ENCODE measurements around the gene MYL11. TPM values are rescaled to one million over a fixed set of nuclear protein-coding genes. Genes with fewer than 3 reads are reported as not detected.

Gene MYL11
- total and polyA plus RNA-seq, 2 experiments from 2014 or later, result 2.1 TPM; not detected in 1

- Histone ChIP-seq H3K9me3 (ENCODE audit: low read depth) (no peaks in the 10 kb centered on the region), H3K9ac (no peak overlapping the region), H3K27me3 (replicated peaks; ENCODE audit: insufficient read depth) (no peaks in the 10 kb centered on the region), H3K4me3 (no peak overlapping the region), H3K9me2 (ENCODE audit: insufficient read depth) (no peaks in the 10 kb centered on the region), H4K20me1 (ENCODE audit: insufficient read depth) (no peaks in the 10 kb centered on the region), H3K36me3 (ENCODE audit: low read depth) (no peaks in the 10 kb centered on the region), H3K79me2 (ENCODE audit: insufficient read depth) (no peaks in the 10 kb centered on the region), H3K4me2 (ENCODE audit: unreplicated experiment) (no peak overlapping the region), H3K27ac (no peak overlapping the region), H2AFZ (no peak overlapping the region), H3K4me1 (ENCODE audit: insufficient read depth) (peaks cover 5% of the 10 kb centered on the region), H3F3A (ENCODE audit: insufficient read depth) (0 out of 2 replicates have a peak, but pooled peaks cover 3% of the 10 kb centered on the region)
- no peak for TF ChIP-seq EZH2phosphoT487 (IDR thresholded peaks at IDR 0.05; ENCODE audit: insufficient read depth, low read depth)
- TF ChIP-seq EZH2 (IDR thresholded peaks at IDR 0.05; ENCODE audit: insufficient read depth, poor library complexity, severe bottlenecking), result no peak
- in situ Hi-C loops (cut with MboI), result no loop called here
- no peak for DNase-seq
- 97 to 98% methylated on average over 8 of the region's 8 CpGs for WGBS, 2 experiments (ENCODE audit: low coverage in 1 of 2, low lambda C conversion rate in 2 of 2, missing lambda C conversion rate in 2 of 2)
These were observed 1.9 kb downstream of the MYL11 start for GRCh38 chr16:30376461-30376902.

- Histone ChIP-seq H3K36me3 (ENCODE audit: low read depth) (no peaks in the 10 kb centered on the region), H4K20me1 (ENCODE audit: insufficient read depth) (no peaks in the 10 kb centered on the region), H3K4me1 (ENCODE audit: insufficient read depth) (peaks cover 4% of the 10 kb centered on the region), H3F3A (ENCODE audit: insufficient read depth) (0 out of 2 replicates have a peak, but pooled peaks cover 3% of the 10 kb centered on the region), H3K9me3 (ENCODE audit: low read depth) (no peaks in the 10 kb centered on the region), H3K4me2 (ENCODE audit: unreplicated experiment) (peak overlapping the region; percentile 95), H3K27me3 (replicated peaks; ENCODE audit: insufficient read depth) (no peaks in the 10 kb centered on the region), H3K27ac (peak overlapping the region; percentile 100), H3K9ac (peak overlapping the region; percentile 97), H3K79me2 (ENCODE audit: insufficient read depth) (no peaks in the 10 kb centered on the region), H3K9me2 (ENCODE audit: insufficient read depth) (no peaks in the 10 kb centered on the region), H3K4me3 (peak overlapping the region; percentile 80), H2AFZ (peak overlapping the region; percentile 92)
- DNase-seq, result no peak
- in situ Hi-C loops (cut with MboI), result no loop called here
- TF ChIP-seq EZH2 (IDR thresholded peaks at IDR 0.05; ENCODE audit: insufficient read depth, poor library complexity, severe bottlenecking) (no peak), EZH2phosphoT487 (IDR thresholded peaks at IDR 0.05; ENCODE audit: insufficient read depth, low read depth) (no peak)
- WGBS, 2 experiments (ENCODE audit: low coverage in 1 of 2, low lambda C conversion rate in 2 of 2, missing lambda C conversion rate in 2 of 2), result 46 to 51% methylated on average over 22 to 25 of the region's 29 CpGs
These were observed 2.6 kb downstream of the MYL11 start for GRCh38 chr16:30377050-30377811.

GRCh38 chr16:30377812-30378235 is 3.2 kb downstream of the MYL11 start:
- no peak for TF ChIP-seq EZH2 (IDR thresholded peaks at IDR 0.05; ENCODE audit: insufficient read depth, poor library complexity, severe bottlenecking)
- TF ChIP-seq EZH2phosphoT487 (IDR thresholded peaks at IDR 0.05; ENCODE audit: insufficient read depth, low read depth), result no peak
- Histone ChIP-seq H4K20me1 (ENCODE audit: insufficient read depth) (no peaks in the 10 kb centered on the region), H3K4me2 (ENCODE audit: unreplicated experiment) (peak overlapping the region; percentile 95), H3K4me3 (peak overlapping the region; percentile 80), H3K9me3 (ENCODE audit: low read depth) (no peaks in the 10 kb centered on the region), H3K9ac (peak overlapping the region; percentile 97), H3K9me2 (ENCODE audit: insufficient read depth) (no peaks in the 10 kb centered on the region), H3K27ac (peak overlapping the region; percentile 100), H3K36me3 (ENCODE audit: low read depth) (no peaks in the 10 kb centered on the region), H3K79me2 (ENCODE audit: insufficient read depth) (no peaks in the 10 kb centered on the region), H3K4me1 (ENCODE audit: insufficient read depth) (peaks cover 4% of the 10 kb centered on the region), H2AFZ (peak overlapping the region; percentile 92), H3F3A (ENCODE audit: insufficient read depth) (0 out of 2 replicates have a peak, but pooled peaks cover 3% of the 10 kb centered on the region), H3K27me3 (replicated peaks; ENCODE audit: insufficient read depth) (no peaks in the 10 kb centered on the region)
- in situ Hi-C loops (cut with MboI), result no loop called here
- 0 to 1% methylated on average over 35 to 39 of the region's 39 CpGs for WGBS, 2 experiments (ENCODE audit: low coverage in 1 of 2, low lambda C conversion rate in 2 of 2, missing lambda C conversion rate in 2 of 2)
- peak; percentile 84 for DNase-seq

GRCh38 chr16:30378236-30379157 is 3.9 kb downstream of the MYL11 start:
- Histone ChIP-seq H3K79me2 (ENCODE audit: insufficient read depth) (no peaks in the 10 kb centered on the region), H3K27ac (peak overlapping the region; percentile 100), H3K4me1 (ENCODE audit: insufficient read depth) (peaks cover 4% of the 10 kb centered on the region), H4K20me1 (ENCODE audit: insufficient read depth) (no peaks in the 10 kb centered on the region), H3K4me3 (peak overlapping the region; percentile 80), H3K36me3 (ENCODE audit: low read depth) (no peaks in the 10 kb centered on the region), H2AFZ (peak overlapping the region; percentile 92), H3K27me3 (replicated peaks; ENCODE audit: insufficient read depth) (no peaks in the 10 kb centered on the region), H3K4me2 (ENCODE audit: unreplicated experiment) (peak overlapping the region; percentile 95), H3K9me3 (ENCODE audit: low read depth) (no peaks in the 10 kb centered on the region), H3K9me2 (ENCODE audit: insufficient read depth) (no peaks in the 10 kb centered on the region), H3K9ac (peak overlapping the region; percentile 97), H3F3A (ENCODE audit: insufficient read depth) (0 out of 2 replicates have a peak, but pooled peaks cover 3% of the 10 kb centered on the region)
- 1 to 2% methylated on average over 38 to 63 of the region's 67 CpGs for WGBS, 2 experiments (ENCODE audit: low coverage in 1 of 2, low lambda C conversion rate in 2 of 2, missing lambda C conversion rate in 2 of 2)
- DNase-seq, result peak; percentile 100
- in situ Hi-C loops (cut with MboI), result no loop called here
- no peak for TF ChIP-seq EZH2 (IDR thresholded peaks at IDR 0.05; ENCODE audit: insufficient read depth, poor library complexity, severe bottlenecking)
- TF ChIP-seq EZH2phosphoT487 (IDR thresholded peaks at IDR 0.05; ENCODE audit: insufficient read depth, low read depth), result no peak

Data from GM23248 (cell line).